ENCODE results near the gene JAKMIP1. TPM values are rescaled to one million over a fixed set of nuclear protein-coding genes. Genes with fewer than 3 reads are reported as not detected.

Gene JAKMIP1
- total RNA-seq, 4 donors from 2014 or later, result 0.39 to 4.5 (median 1.9) TPM; not detected in 1

DNA sequence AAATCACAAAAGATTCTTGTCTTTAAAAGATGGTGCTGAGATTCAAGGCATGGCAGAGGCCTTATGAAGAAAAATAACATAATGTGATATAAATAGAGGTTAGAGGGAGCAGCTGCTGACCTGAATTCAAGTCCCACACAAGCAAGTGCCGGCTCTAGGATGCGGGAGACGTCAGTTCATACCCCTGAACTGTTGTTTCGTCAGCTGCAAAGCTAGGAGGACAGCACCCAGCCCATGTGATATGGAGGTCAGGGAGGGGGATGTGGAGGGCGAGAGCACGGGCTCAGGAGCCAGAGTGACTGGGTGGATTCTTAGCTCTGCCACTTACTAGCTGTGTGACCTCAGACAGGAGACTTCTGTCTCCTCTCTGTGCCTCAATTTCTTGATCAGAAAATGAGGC is 77.9 kb downstream of the JAKMIP1 start:
- 72 to 76% methylated on average over 4 of the region's 6 CpGs for WGBS, 2 donors (ENCODE audit: low coverage in 1 of 2)
- H3K27me3 ChIP-seq, result peaks cover 20% of the 10 kb centered on the region
- H3K4me1 ChIP-seq, result no peaks in the 10 kb centered on the region
- no peak overlapping the region for H3K4me3 ChIP-seq
- no peak overlapping the region for H3K27ac ChIP-seq
- ATAC-seq, result no peak
- no peaks in the 10 kb centered on the region for H3K36me3 ChIP-seq
- no peak for TF ChIP-seq POLR2A (IDR thresholded peaks at IDR 0.05)
- TF ChIP-seq, protein P1, sequence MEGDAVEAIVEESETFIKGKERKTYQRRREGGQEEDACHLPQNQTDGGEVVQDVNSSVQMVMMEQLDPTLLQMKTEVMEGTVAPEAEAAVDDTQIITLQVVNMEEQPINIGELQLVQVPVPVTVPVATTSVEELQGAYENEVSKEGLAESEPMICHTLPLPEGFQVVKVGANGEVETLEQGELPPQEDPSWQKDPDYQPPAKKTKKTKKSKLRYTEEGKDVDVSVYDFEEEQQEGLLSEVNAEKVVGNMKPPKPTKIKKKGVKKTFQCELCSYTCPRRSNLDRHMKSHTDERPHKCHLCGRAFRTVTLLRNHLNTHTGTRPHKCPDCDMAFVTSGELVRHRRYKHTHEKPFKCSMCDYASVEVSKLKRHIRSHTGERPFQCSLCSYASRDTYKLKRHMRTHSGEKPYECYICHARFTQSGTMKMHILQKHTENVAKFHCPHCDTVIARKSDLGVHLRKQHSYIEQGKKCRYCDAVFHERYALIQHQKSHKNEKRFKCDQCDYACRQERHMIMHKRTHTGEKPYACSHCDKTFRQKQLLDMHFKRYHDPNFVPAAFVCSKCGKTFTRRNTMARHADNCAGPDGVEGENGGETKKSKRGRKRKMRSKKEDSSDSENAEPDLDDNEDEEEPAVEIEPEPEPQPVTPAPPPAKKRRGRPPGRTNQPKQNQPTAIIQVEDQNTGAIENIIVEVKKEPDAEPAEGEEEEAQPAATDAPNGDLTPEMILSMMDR (IDR thresholded peaks at IDR 0.05), result no peak
- no peak for TF ChIP-seq EP300 (IDR thresholded peaks at IDR 0.05)
- no peak for TF ChIP-seq POLR2AphosphoS5 (IDR thresholded peaks at IDR 0.05)
- H3K9me3 ChIP-seq, result no peaks in the 10 kb centered on the region

DNA sequence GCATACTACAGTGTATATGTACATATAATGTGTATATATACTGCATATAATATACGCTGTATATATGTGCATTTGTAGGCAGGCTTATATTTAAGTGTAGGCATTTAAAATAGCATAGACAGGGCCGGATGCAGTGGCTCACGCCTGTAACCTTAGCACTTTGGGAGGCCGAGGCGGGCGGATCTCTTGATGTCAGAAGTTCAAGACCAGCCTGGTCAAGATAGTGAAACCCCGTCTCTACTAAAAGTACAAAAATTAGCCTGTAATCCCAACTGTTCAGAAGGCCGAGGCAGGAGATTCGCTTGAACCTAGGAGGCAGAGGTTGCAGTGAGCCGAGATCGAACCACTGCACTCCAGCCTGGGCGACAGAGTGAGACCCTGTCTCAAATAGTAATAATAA is 78.4 kb downstream of the JAKMIP1 start:
- TF ChIP-seq POLR2A (IDR thresholded peaks at IDR 0.05), result no peak
- TF ChIP-seq POLR2AphosphoS5 (IDR thresholded peaks at IDR 0.05), result no peak
- TF ChIP-seq, protein P1 (IDR thresholded peaks at IDR 0.05), result no peak
- TF ChIP-seq EP300 (IDR thresholded peaks at IDR 0.05), result no peak
- 84 to 85% methylated on average over 10 to 12 of the region's 12 CpGs for WGBS, 2 donors (ENCODE audit: low coverage in 1 of 2)
- no peak for ATAC-seq
- Histone ChIP-seq H3K9me3 (no peaks in the 10 kb centered on the region), H3K4me1 (no peaks in the 10 kb centered on the region), H3K36me3 (no peaks in the 10 kb centered on the region), H3K27me3 (peaks cover 16% of the 10 kb centered on the region), H3K4me3 (no peak overlapping the region), H3K27ac (no peak overlapping the region)

DNA sequence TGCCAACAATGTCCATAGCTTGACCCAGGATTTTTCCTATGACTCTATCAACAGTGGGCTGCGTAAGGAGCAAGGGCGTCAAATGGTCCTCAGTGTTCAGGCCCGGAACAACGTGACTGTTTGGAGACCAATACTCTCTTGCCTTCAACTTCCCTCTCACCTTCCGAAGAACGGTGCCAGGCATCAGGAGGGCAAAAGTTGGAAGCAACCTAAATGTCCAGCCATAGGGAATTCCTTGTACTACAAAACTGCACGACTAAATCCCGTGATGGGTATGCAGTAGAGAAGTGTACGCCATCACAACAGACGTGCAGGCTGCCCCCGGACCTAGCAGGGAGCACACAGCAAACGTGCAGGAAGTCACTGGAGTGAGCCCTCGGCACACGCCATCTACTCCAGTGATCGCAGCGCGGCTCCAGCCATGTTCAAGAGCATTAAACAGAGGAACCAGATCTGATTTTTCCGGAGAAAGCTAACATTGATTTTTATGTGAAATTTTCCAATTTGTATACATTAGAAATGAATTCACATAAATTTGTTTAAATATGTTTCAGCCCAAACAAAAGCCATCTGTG is 79.0 kb downstream of the JAKMIP1 start:
- Histone ChIP-seq H3K4me1 (no peaks in the 10 kb centered on the region), H3K4me3 (no peak overlapping the region), H3K27ac (no peak overlapping the region), H3K27me3 (peaks cover 17% of the 10 kb centered on the region), H3K36me3 (no peaks in the 10 kb centered on the region), H3K9me3 (no peaks in the 10 kb centered on the region)
- ATAC-seq, result no peak
- WGBS, 2 donors (ENCODE audit: low coverage in 1 of 2), result 83 to 96% methylated on average over 5 to 11 of the region's 18 CpGs
- TF ChIP-seq, protein P1 (IDR thresholded peaks at IDR 0.05), result no peak
- no peak for TF ChIP-seq POLR2A (IDR thresholded peaks at IDR 0.05)
- TF ChIP-seq EP300 (IDR thresholded peaks at IDR 0.05), result no peak
- no peak for TF ChIP-seq POLR2AphosphoS5 (IDR thresholded peaks at IDR 0.05)

DNA sequence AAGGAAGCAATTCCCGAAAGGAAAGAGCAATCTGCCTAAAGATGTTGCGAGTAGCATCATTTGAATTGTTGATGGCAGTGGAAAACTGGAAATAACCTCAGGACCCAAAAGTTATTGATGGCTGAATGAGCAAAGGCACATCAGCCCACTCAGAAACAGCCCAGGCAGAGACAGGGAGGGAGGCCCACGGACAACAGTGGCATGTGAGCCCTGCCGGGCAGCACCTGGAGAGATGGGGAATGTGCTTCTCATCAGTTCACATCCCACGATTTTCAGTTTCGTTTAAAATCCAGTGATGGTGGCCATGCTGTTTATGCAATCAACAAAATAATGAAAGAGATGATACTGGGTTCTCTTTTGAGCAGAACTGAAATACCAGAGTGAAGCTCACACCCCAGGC is 80.0 kb downstream of the JAKMIP1 start:
- H3K36me3 ChIP-seq, result no peaks in the 10 kb centered on the region
- H3K27me3 ChIP-seq, result peaks cover 27% of the 10 kb centered on the region
- no peak for ATAC-seq
- H3K27ac ChIP-seq, result no peak overlapping the region
- H3K4me3 ChIP-seq, result no peak overlapping the region
- TF ChIP-seq EP300 (IDR thresholded peaks at IDR 0.05), result no peak
- TF ChIP-seq, protein P1 (IDR thresholded peaks at IDR 0.05), result no peak
- TF ChIP-seq POLR2AphosphoS5 (IDR thresholded peaks at IDR 0.05), result no peak
- TF ChIP-seq POLR2A (IDR thresholded peaks at IDR 0.05), result no peak
- H3K4me1 ChIP-seq, result no peaks in the 10 kb centered on the region
- H3K9me3 ChIP-seq, result no peaks in the 10 kb centered on the region
- WGBS, 2 donors (ENCODE audit: low coverage in 1 of 2), result 48 to 60% methylated on average over 6 of the region's 6 CpGs

DNA sequence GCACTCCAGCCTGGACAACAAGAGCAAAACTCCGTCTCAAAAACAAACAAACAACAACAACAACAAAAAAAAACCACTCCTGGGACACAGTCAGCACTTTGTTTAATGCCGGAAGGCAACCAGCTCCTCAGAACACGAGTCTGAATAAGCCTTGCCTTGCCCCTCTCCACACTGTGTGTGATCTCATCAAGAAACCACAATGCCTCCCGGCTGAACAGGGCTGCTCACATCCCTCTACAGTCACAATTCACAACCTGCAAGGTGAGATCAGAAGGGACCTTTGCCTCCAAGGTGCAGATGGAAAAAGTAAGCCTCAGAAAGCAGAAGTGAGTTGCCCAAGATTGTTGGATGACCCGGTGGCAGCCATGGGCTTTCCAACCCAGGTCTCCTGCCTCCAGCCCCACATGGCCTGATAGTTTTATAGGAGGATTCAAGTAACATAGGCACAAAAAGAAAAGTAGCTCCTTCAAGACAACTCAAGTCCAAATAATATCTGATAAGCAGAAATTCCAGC is 80.8 kb downstream of the JAKMIP1 start:
- WGBS, 2 donors (ENCODE audit: low coverage in 1 of 2), result 62 to 67% methylated on average over 1 to 5 of the region's 5 CpGs
- H3K27ac ChIP-seq, result no peak overlapping the region
- TF ChIP-seq POLR2AphosphoS5 (IDR thresholded peaks at IDR 0.05) (no peak), EP300 (IDR thresholded peaks at IDR 0.05) (no peak)
- TF ChIP-seq, protein P1 (IDR thresholded peaks at IDR 0.05), result no peak

More for the DNA sequence above, 80.8 kb downstream of the JAKMIP1 start:
- Histone ChIP-seq H3K27me3 (peaks cover 34% of the 10 kb centered on the region), H3K4me3 (no peak overlapping the region), H3K9me3 (no peaks in the 10 kb centered on the region), H3K36me3 (no peaks in the 10 kb centered on the region), H3K4me1 (no peaks in the 10 kb centered on the region)
- ATAC-seq, result no peak
